GM20000 (cell line): ENCODE results near the gene HTR3B.
"Not testable (repeated sequence)": the region's sequence is repeated elsewhere in the genome, so short reads cannot be mapped to it uniquely, and the experiment has no call there.

Experiments
- DNase-seq: peaks from one replicate; pipeline ENCODE4 v3.0.0; 2012; ENCODE audit warnings: low spot score
- TF ChIP-seq, protein P1 (sequence below): IDR thresholded peaks from 2 replicates; pipeline ENCODE4 v1.5.1; 2012; ENCODE audit warnings: mild to moderate bottlenecking, control low read depth; ENCODE audit errors: extremely low read depth, missing control alignments

HTR3B gene

GRCh38 chr11:113876074-113876797 is 28.4 kb upstream of the HTR3B start:
- TF ChIP-seq, protein P1, sequence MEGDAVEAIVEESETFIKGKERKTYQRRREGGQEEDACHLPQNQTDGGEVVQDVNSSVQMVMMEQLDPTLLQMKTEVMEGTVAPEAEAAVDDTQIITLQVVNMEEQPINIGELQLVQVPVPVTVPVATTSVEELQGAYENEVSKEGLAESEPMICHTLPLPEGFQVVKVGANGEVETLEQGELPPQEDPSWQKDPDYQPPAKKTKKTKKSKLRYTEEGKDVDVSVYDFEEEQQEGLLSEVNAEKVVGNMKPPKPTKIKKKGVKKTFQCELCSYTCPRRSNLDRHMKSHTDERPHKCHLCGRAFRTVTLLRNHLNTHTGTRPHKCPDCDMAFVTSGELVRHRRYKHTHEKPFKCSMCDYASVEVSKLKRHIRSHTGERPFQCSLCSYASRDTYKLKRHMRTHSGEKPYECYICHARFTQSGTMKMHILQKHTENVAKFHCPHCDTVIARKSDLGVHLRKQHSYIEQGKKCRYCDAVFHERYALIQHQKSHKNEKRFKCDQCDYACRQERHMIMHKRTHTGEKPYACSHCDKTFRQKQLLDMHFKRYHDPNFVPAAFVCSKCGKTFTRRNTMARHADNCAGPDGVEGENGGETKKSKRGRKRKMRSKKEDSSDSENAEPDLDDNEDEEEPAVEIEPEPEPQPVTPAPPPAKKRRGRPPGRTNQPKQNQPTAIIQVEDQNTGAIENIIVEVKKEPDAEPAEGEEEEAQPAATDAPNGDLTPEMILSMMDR, result no peak
- no peak for DNase-seq

DNA sequence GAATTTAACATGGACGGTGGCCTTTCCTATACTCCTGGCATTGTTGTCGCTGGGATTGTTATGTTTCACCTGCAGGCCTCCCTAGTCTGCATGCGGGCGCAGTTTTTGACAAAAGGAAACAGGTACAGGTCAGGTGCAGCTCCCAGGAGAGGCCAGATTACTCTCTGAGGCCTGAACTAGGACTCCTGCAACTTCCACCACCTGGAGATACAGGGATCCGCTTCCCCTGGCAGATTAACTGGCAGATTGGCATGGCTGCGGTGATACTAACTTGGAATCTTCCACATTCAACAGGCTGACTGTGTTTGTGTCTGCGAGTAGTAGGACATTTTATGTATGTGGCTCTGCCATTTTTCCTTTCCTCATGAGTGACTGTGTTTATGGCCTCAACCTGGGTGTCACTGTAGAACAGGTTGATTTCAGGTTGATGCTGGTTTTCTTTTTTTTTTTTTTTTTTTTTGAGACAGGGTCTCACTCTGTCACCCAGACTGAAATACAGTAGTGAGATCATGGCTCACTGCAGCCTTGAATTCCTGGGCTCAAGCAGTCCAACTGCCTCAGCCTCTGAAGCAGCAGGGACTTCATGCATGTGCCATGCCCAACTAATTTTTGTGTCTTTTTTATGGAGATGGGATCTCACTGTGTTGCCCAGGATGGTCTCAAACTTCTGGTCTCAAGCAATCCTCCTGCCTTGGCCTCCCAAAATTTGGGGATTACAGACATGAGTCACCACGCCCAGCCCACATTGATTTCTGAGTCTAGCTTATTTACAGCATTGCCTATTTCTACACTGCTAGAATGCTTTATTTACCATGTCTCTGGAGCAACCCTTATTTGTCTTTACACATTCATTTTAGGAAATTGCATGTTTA is 27.6 kb upstream of the HTR3B start:
- no peak for DNase-seq
- TF ChIP-seq, protein P1, result no peak

GRCh38 chr11:113877670-113878055 is 26.9 kb upstream of the HTR3B start:
- no peak for DNase-seq
- TF ChIP-seq, protein P1, result no peak

- not testable (repeated sequence) for DNase-seq
Measured at GRCh38 chr11:113879446-113879845, 25.1 kb upstream of the HTR3B start.

GRCh38 chr11:113880971-113881370 is 23.6 kb upstream of the HTR3B start:
- TF ChIP-seq, protein P1, result no peak
- DNase-seq, result no peak

DNA sequence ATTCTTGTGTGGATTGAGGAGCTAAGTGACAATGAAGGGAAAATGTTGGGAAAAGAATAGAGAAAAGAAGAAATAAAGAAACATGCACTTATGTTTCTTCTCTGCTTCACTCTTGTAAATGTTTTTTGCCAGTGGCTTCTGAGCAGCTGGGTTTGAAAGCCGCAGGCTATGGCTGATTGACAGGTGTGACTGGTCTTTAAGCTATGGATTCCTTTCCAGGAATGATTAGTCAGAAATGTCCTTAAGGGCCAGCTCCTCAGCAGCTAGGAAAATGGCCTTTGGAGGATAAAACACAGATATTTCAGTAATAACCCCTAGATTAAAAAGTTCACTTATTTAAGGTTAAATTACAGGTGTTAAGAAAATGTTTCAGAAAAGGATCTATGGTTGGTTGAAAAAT is 22.7 kb upstream of the HTR3B start:
- TF ChIP-seq, protein P1, result no peak
- DNase-seq, result no peak

GRCh38 chr11:113884361-113884836 is 20.2 kb upstream of the HTR3B start:
- TF ChIP-seq, protein P1, result no peak
- DNase-seq, result no peak
